Left ventricle myocardium superior (tissue), 1 donor: Measurements from ENCODE around the gene ACOX3. TPM values are rescaled to one million over a fixed set of nuclear protein-coding genes. Genes with fewer than 3 reads are reported as not detected.
"Not testable (repeated sequence)": the region's sequence is repeated elsewhere in the genome, so short reads cannot be mapped to it uniquely, and the experiment has no call there.

Experiments used
- ATAC-seq: fragments of 200-7000 bp; cut with Tn5 transposase; one replicate; pipeline ENCODE4 v1.9.1; 2020; ENCODE audit warnings: mild to moderate bottlenecking, moderate library complexity
- DNase-seq: peaks from one replicate; pipeline ENCODE4 v3.0.0-alpha.2; 2020
- intact Hi-C: fragments of 100-400 bp; cut with micrococcal nuclease; formaldehyde crosslinking; loops from one replicate; pipeline ENCODE4 v1.11.0; 2022
- long read RNA-seq: library from polyadenylated mRNA; unstranded; transcript quantifications from one replicate; pipeline ENCODE4 v2.0.0, GENCODE V29; 2021
- total RNA-seq: library from RNA; stranded (reverse); fragmentation: NEBNext Ultra II Directional; extraction: Animal tissue kit (Norgen Biotek cat#: 25700); gene quantifications from one replicate; pipeline ENCODE4 v1.2.1, GENCODE V29; 2021
- donor health status: DM: no; HTN: yes; CAD: no; lungs with severe emphysema.

The ACOX3 gene
- total RNA-seq: 25.8 TPM
- long read RNA-seq, transcript ACOX3-203 (18 exons, 2,253 nt): major isoform, 13 of 40 reads
- long read RNA-seq, partial matches to known transcripts: 9 of 40 reads
- long read RNA-seq, other reads (novel, unspliced or antisense): 15 of 40 reads

GRCh38 chr4:8440492-8441311, at the start of gene ACOX3, which contains the start of gene TRMT44:
Gene ACOX3, minus strand, starts transcription at chr4:8440723. Its CDS starts 24,202 bp downstream, at chr4:8416521.
Gene TRMT44, plus strand, starts transcription at chr4:8440777. Its CDS starts 46 bp downstream, at chr4:8440823.
- DNase-seq (peak; percentile 95), ATAC-seq (peak; percentile 94)
- intact Hi-C loops: no loop called here

GRCh38 chr4:8488791-8489369, 48.4 kb upstream of the ACOX3 start:
- ATAC-seq (no peak), DNase-seq (no peak)
- intact Hi-C loops: no loop called here

DNA sequence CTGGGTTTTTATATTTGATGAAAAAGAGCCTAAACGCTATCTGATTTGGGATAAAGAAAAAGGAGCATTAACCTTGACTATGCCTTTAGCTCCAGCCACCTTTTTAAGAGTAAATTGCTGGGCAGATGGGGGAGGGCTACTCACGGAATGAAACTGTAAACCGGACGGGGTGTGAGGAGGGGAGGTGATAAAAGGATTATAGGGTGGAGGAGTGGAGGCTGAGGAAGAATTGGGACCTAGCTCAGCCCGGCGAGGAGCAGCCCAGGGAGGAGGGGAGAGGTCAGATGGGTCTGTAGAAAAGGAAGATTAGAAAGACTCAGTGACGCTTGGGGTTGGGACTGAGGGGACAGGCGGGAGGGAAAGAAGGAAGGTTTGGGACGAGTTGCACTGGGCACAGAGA, 46.1 kb upstream of the ACOX3 start:
- intact Hi-C loops, DNase-seq, ATAC-seq: not testable (repeated sequence)

- ATAC-seq (no peak), DNase-seq (no peak)
Observed at GRCh38 chr4:8480221-8480620, 39.7 kb upstream of the ACOX3 start.

GRCh38 chr4:8478801-8479744, 38.5 kb upstream of the ACOX3 start:
- DNase-seq (no peak), ATAC-seq (no peak)
- intact Hi-C loops: no loop called here

More at GRCh38 chr4:8480221-8480620, 39.7 kb upstream of the ACOX3 start:
- intact Hi-C loops: no loop called here

GRCh38 chr4:8478371-8478770, 37.8 kb upstream of the ACOX3 start:
- DNase-seq (no peak), ATAC-seq (no peak)
- intact Hi-C loops: no loop called here

GRCh38 chr4:8477676-8478075, 37.2 kb upstream of the ACOX3 start:
- no peak for ATAC-seq
- DNase-seq: no peak
- intact Hi-C loops: no loop called here

- DNase-seq (no peak), ATAC-seq (no peak)
- intact Hi-C loops: no loop called here
Observed at GRCh38 chr4:8477095-8477635, 36.6 kb upstream of the ACOX3 start.

- intact Hi-C loops: no loop called here
- ATAC-seq: no peak
- no peak for DNase-seq
Observed at GRCh38 chr4:8475751-8476575, 35.4 kb upstream of the ACOX3 start.

GRCh38 chr4:8474856-8475255, 34.3 kb upstream of the ACOX3 start:
- intact Hi-C loops: no loop called here
- ATAC-seq: no peak
- no peak for DNase-seq

- ATAC-seq: no peak
- no peak for DNase-seq
- intact Hi-C loops: no loop called here
Observed at GRCh38 chr4:8473920-8474590, 33.5 kb upstream of the ACOX3 start.

DNA sequence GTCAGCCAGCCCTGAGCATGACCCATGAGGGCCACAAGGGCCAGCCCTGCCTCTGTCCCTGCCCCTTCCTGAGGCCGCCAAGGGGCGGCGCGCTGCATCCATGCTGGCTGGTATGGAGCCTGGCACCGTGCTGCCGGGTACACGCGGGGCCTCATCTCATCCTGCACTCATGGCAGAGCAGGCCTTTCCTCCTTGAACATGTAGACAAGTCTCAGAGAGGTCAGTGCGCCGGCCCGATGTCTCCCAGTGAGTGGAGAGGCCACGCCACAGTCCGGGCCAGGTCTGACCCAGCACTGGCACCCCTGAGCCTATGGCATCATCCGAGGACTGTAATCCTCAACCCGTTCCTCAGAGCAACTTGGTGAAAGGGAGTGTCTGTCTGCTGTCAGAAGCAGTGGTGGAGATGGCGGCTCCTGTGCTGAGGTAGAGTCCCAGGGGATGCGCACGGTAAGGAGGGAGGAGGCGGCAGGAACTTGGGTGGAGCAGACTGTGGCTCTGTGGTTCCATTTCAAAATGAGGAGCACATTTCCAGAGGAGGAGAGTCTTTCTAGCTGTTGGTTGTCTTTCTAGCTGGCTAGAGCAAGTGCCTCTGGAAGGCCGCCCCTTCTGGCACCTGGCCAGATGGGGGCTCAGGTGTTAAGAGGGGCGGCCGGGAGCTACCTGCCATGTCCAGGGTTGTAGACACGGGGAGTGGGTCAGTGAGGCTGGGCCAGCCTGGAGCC, 32.8 kb upstream of the ACOX3 start:
- DNase-seq: no peak
- intact Hi-C loops: no loop called here
- no peak for ATAC-seq

GRCh38 chr4:8472689-8473197, 32.2 kb upstream of the ACOX3 start:
- peak; percentile 58 for ATAC-seq
- intact Hi-C loops: no loop called here
- no peak for DNase-seq

DNA sequence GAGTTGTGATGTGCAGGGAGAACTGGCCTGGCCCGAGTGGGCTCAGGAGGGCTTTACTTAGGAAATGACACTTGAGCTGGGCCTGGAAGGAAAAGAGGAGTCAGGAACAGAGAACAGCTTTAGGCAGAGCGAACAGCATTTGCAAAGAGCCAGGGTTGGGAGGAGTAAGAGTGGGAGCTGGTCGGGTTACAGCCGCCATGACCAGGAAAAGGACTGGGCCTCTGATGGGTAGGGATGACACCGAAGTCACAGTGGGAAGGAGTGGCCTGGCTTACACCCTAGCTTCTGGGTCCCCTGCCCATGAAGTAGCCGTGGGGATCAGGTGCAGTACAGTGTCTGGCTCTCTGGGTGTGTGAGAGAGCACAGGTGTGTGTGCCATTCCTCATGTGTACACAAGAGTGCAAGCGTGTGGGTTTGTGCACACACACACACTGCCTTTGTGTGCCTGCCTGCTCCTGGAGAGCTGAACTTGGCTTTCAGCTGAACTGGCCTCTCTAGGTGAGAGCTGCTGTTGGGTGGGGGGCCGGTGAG, 31.7 kb upstream of the ACOX3 start:
- DNase-seq (no peak), ATAC-seq (no peak)
- intact Hi-C loops: no loop called here

DNA sequence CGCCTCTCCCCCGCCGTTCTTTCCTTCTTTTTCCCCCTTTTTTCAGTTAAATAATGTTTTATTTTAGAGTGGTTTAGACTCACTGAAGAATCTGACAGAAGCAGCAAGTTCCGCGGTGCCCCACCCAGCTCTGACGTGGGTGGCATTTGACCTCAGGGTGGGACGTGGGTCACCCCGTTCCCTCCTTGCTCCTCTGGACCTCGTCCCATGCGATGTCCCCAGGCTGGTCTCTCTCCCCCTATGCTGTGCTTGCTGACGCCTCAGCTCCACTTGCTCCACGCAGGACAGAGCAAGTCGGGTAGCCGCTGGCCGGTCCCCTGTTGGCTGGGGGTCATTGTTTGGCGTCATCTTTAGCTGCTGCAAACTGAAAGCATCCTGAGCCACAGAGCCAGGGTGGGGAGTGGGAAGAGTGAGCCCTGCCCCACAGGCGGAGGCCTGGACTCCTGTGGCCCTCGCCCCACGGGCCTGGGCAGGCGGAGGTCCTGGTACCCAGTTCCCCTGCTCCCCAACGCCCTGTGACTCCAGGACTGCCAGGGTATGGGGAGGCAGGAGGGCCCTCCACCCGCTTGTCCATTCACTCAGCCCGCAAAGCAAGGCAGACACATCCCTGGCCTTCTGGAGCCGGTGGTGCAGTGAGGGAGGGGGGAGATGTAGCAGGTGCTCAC, 30.8 kb upstream of the ACOX3 start:
- no peak for ATAC-seq
- intact Hi-C loops: no loop called here
- no peak for DNase-seq

DNA sequence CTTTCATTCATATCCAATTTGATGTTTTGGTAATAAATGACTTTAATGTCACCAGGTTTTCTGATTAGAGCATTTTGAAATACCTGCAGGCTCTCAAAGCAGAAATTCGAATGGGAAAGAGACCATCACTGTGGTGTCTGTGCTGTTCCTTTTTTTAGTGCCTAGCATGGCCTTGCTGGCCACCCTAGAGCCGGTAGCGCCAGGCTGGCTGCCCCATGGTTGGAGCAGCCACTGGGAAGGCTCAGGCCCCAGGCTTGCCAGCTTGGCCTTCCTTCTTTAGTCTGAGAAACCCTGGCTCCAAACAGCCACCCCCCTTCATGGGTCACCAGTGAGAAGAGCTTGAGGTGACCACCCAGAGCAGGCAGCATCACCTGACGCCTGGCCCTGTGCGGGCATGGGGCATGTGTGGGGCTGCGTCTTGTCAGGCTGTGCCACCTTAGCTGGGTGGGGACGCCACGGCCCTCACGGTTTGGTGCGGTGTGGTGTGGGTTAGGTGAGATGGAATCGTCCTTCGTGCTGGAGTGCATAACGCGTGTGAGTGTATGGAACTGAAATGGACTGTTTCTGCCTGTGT, 30.0 kb upstream of the ACOX3 start:
- intact Hi-C loops: no loop called here

More for the DNA sequence above, 30.0 kb upstream of the ACOX3 start:
- ATAC-seq (no peak), DNase-seq (no peak)
